Stimulated activated CD4-positive, alpha-beta T cell treated with anti-CD3 and anti-CD28 coated beads, Interleukin-1b, Interleukin-23, amount 100 ng/mL, for 24 hours (primary cell): ENCODE data around the gene HIPK2.
A peak's percentile ranks its signal among the peaks of the same experiment; 100 is the strongest.
"Not testable (repeated sequence)": the region's sequence is repeated elsewhere in the genome, so short reads cannot be mapped to it uniquely, and the experiment has no call there.

Experiments used
- DNase-seq, 4 experiments: peaks; one replicate each; pipeline ENCODE4 v3.0.0-alpha.2; 2020; ENCODE audit warnings: low read depth in 4 of 4, low spot score in 1 of 4

Gene HIPK2

DNA sequence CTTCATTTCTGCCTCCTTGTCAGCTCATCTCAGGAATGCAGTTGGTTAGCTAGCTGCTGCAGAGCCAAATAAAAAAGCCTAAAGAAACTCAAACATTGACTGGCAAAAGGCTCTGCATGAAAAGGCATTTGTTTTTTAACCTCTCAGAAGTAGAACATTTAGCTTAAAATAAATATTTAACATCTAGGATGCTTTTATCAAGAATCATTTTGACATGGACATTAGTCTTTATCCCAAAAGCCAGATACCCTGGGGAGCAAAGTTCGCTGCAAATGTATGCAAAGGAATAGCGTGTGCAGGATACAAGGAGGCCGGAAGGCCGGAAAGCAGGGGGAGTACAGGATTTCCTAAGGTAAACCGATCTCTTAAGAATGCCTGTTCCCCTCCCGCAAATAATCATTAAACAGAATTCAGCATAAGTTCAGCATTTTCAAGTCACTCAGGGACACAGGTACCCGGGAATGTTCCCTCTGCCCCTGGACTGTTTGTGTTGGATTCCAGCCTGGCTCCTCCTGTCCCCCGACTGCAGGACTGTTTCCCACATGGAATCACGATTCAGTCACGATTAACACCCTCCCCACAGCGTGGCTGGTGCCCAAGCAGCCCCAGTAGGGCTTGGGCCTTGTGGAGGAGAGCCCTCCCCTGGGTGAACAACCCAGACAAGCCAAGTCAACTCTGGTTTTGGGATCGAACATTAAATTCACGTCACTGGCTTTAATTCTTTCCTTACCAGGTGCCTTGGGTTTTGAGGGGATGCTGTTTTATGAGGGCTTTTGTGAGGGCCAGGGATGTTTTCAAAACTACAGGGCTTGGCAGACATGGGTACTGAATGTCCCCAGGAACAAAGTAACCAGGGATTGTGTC, 97.8 kb downstream of the HIPK2 start:
- no peak for DNase-seq

DNA sequence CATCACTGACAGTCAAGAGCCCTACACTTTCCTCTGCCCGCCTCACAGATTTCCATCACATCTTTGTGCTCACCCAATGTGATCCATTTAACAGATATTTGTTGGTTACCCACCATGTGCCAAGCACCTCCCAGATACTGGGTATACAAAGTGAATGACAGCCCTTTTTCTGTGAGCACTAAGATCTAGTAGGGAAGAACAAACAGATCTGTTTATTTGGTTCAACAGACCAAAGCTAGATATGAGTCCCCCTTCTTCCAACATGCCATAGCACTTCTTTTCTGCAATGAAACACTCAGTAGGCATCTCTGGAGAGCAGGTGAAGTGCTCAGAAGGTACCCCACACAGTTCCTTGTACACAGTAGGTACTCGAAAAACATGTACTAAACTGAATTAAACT, 101.4 kb downstream of the HIPK2 start:
- no peak for DNase-seq

DNA sequence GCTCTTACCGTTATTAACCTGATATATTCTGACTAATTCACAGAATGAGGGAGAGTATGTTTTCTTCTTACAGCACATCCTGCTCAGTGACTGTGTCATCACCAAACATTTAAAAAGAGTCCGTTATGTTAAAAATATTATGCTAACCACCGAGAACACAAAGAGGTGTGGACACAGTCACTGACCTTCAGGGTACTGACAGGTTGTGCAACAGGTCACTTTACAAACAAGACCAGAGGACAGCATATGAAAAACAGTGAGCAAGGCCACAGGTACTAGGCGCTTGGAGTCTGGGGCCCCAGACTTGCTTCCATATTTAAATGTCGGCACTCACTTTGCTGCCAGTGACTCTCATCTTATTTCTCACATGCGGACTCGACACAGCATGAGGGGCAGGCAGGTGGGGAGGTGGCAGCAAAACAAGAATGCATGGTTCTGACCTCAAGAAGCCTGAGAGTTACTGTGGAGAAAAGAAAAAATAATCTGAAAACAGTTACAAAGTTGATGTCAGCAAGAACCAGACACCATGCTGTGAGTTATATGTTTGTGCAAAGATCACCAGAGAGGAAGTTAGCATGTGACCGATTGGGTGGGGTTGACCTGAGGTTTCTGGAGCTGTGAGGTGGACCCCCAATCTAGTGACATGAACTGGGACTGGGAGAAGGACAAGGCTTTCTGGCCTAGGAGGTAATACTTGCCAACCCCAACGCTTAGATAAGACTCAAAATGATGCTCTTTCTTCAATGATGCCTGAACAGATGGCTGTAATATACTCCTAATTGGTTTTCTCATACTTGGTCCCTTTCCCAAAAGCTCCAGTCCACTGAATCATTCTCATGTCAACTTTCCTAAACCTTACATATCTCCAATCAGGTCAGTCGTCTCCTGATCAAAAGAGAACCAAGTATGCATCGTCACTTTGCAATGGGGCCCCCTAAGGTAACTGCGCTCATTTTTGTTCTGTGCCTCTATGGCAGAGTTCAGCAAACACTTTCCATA, 102.4 kb downstream of the HIPK2 start:
- DNase-seq: no peak

DNA sequence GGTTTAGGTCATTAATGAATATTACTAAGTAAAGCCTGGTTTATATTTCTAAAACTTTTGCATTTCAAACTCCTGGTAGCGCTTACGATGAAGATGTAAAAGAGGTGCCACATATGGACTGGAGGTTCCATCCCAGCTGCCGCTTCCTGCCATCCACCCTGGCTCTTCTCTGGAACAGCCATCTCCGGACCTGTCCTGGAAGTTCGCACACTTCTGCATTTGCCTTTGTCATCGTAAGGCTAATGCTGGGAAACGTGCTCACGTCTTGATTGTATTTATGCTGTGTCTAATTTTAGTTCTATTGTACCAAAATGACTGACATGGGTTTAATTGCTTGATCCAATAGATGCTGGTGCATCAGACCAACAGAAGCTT, 103.1 kb downstream of the HIPK2 start:
- no peak for DNase-seq

DNA sequence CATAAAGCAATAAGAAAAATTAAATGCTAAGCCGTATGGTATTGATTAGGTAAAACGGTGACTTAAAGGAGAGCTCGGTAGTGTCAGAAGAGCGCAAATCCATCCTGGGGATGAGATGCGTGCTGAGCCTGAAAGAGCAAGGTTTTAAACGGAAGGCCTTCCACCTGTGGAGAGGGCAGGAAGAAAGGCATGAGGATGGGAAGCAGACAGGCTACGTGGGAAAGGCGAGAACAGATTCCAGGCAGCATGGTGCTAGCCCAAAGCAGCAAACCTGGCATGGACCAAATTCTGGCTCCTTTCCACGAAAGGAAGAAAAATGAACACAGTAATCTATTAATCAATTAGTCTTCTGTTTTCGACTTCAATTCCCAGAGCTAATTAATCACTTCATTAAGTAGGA, 103.5 kb downstream of the HIPK2 start:
- no peak for DNase-seq

DNA sequence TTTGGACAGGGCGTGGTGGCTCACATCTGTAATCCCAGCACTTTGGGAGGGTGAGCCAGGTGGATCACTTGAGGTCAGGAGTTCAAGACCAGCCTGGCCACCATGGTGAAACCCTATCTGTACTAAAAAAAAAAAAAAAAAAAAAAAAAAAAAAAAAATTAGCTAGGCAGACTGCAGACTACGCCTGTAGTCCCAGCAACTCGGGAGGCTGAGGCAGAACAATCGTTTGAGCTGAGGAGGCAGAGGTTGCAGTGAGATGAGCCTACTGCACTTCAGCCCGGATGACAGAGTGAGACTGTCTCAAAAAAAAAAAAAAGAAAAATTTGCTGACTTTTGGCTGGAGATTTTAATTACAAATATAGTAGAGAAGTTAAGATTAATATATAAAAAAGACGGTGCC, 104.0 kb downstream of the HIPK2 start:
- DNase-seq: no peak

GRCh38 chr7:139673230-139673629, 104.6 kb downstream of the HIPK2 start:
- peak in 1 of 4 experiments; percentile 38 for DNase-seq

GRCh38 chr7:139671967-139672366, 105.8 kb downstream of the HIPK2 start:
- DNase-seq: no peak

- DNase-seq: not testable (repeated sequence)
Observed at GRCh38 chr7:139670662-139671061, 107.1 kb downstream of the HIPK2 start.

- no peak for DNase-seq
Observed at GRCh38 chr7:139669106-139670061, 108.4 kb downstream of the HIPK2 start.

DNA sequence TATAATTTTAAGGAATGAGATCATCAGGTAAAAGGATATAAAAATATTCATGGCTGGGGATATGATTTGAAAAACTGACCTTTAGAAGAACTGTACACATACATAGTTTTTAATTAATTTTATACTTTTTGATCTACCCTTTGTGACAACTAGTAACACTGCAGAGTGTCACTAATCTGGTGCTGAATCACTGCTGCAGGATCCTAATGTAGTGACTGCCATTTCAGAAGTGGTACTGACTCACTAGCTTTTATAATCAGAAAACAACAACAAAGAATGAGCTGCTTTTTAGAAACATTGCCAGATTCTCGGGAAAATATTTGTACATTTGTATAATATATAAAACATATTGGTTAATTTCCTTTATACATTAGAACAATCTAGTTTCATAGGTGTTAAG, 110.4 kb downstream of the HIPK2 start:
- DNase-seq: no peak

DNA sequence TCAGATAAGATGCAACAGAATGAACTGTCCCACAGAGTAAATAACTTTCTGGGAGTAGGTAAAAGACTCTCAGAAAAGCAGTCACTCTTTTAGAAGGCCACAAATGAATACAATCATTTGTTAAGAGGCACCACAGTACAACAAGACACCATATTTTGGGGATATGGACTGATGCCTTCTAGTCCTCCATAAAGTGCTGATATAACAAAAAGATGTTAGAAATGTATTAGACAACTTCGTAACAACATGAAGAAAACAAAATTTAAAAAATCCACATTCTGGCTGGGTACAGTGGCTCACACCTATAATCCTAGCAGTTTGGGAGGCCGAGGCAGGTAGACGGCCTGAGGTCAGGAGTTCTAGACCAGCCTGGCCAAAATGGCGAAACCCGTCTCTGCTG, 111.3 kb downstream of the HIPK2 start:
- no peak for DNase-seq

GRCh38 chr7:139664434-139664833, 113.4 kb downstream of the HIPK2 start:
- no peak for DNase-seq

GRCh38 chr7:139663608-139664177, 114.1 kb downstream of the HIPK2 start:
- no peak for DNase-seq

DNA sequence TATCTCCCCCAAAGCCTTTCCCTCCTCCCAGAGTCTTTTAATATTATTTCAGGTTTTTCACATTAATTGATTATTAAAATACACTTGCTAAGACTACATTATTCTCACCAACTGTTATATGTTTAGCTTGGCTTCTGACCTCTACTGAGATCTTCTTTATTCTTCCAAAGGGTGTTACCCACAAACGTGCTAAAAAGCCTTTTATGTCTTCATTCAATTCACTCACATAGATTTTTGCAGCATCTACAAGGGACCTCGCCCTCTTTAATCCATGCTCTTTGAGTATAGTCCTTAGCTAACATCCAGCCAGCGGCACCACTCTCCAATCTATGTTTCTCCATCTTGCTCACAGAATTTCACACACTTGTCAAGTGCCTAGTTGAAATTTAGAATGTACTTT, 115.9 kb downstream of the HIPK2 start:
- DNase-seq: no peak

DNA sequence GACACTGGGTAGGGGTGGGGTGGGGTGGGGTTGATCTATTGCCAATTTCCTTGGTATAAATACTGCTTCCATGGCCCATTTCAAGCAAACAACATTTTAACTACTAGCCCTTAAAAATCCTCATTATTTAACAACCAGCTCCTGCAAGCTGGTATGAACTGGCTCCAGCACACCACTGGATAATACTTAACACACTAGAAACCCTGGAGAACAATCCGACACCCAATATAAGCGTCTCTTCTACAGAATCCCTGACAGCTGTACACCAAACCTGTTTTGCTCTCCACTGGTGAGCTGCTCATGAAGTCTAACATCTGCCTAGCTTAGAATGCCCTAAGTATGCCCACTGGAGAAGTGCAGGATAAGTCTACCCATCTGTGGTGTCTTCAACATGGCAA, 116.8 kb downstream of the HIPK2 start:
- no peak for DNase-seq

DNA sequence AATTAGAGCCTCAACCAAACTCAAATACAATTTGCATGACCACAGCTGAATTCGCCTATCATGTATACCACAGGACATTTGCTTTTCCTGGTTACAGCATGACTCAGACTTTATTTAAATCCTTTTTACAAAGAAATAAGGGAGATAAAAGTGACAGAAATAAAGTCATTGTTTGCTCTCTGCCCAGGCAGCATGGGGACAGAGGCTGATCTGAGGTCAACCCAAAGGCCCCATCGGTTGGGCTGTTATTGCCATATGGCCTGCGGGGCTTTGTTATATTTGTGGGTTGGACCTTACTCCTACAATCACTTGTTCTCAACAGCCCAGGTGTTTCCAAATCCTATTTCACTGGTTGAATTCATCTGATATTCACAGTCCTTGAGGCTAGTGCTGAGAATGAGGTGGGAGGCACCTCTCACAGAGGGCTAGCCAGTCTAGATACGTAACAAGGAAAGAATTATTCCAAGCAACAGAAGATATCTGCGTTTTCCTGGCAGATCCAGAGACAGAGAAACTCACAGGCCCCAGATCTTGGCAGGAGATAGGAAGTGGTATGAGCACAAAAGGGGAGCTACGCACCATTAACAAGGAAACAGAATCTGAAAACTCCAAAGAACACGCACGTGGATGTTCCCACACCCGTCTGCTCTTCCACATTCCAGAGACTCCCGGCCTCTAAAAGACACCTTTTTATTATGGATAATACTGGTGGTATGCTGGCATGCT, 117.3 kb downstream of the HIPK2 start:
- DNase-seq: no peak

- no peak for DNase-seq
Observed at GRCh38 chr7:139659922-139660316, 117.9 kb downstream of the HIPK2 start.

DNA sequence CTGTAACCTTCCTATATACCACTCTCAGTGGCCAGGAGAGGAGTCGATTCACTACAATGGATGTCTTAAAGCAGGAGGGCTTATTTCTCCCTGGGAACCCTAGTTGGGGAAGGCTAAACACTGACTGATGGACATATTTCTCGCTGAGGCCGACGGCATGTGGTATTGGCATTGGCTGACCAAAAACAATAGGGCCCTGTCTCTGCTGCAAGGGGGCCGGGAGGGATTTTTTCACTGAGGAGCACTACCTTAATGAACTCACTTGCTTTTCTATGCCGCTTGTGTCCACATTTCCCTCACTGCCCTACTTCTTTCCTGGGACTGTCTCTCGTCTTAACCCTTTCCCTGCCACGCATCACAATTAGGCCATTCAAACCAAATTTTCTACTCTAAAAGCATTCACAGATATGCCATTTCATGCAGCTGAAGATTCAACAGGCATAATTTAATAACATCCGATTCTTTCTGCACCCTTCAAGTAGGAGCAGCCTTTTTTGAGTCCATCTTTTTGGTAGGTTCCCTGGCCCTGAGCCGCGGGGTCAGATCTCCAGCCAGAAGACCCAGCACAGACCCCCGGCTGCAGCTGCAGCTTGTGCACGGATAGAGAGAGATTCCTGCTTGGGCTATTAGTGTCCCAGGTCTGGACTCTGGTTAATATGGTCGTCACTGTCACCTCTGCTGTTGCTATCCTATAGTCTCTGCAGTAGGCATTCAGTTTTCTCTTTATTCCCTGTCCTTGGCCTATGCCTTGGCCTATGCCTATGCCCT, 118.7 kb downstream of the HIPK2 start:
- no peak for DNase-seq
